ENCODE measurements around the gene DTL.
"Not testable (repeated sequence)": the region's sequence is repeated elsewhere in the genome, so short reads cannot be mapped to it uniquely, and the experiment has no call there.

Gene DTL, protein sequence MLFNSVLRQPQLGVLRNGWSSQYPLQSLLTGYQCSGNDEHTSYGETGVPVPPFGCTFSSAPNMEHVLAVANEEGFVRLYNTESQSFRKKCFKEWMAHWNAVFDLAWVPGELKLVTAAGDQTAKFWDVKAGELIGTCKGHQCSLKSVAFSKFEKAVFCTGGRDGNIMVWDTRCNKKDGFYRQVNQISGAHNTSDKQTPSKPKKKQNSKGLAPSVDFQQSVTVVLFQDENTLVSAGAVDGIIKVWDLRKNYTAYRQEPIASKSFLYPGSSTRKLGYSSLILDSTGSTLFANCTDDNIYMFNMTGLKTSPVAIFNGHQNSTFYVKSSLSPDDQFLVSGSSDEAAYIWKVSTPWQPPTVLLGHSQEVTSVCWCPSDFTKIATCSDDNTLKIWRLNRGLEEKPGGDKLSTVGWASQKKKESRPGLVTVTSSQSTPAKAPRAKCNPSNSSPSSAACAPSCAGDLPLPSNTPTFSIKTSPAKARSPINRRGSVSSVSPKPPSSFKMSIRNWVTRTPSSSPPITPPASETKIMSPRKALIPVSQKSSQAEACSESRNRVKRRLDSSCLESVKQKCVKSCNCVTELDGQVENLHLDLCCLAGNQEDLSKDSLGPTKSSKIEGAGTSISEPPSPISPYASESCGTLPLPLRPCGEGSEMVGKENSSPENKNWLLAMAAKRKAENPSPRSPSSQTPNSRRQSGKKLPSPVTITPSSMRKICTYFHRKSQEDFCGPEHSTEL

GRCh38 chr1:212035123-212035834 is at the start of gene DTL, which contains the start of gene INTS7:
Gene DTL (plus strand): TSS chr1:212035748. CDS start chr1:212035891, 143 bp downstream.
Gene INTS7 (minus strand): TSS chr1:212035557. CDS start chr1:212035437, 120 bp downstream.
- peak; percentile 98 for DNase-seq (ENCODE audit: low spot score)

DNA sequence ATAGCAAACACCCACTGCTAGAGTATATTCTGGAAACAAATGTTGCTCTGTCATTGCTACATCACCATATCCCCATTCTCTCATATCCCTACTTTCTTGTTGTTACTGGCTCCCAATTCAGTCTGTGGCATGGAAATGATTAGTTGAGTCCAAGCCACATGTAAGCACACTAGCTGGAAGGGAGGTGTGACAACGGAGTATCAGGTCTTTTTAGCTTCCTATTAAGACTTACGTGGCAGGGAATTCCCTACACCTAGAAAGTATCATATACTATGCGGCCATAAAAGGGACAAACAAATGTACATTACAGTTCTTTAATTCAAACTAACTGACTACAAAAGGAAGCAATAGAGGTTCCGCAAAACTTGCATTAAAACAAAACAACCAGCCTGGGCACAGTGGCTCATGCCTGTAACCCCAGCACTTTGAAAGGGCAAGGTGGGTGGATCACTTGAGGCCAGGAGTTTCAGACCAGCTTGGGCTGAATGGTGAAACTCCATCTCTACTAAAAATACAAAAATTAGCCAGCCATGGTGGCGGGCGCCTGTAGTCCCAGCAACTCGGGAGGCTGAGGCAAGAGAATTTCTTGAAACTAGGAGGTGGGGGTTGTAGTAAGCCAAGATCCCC is 48.8 kb upstream of the DTL start:
- DNase-seq (ENCODE audit: low spot score) = no peak

DNA sequence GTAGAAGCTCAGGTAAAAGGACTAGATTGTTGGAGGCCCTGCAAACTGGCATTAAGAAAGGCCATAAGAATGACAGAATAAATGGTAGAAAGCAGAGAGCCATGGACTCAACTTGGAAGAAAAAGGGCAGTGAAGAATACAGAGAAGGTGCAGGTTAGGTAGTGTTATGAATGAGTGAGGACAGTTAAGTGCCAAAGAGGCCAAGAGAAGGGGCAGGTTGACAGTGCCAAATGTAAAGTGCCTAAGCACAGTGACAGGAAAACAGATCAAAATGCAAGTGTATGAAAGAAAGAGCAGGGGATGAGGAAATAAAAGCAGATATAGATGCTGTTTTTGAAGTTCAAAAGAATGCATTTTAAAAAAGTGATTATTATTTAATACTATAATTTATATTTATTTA is 43.9 kb upstream of the DTL start:
- DNase-seq (ENCODE audit: low spot score) = no peak

GRCh38 chr1:211997426-211997825 is 38.1 kb upstream of the DTL start:
- not testable (repeated sequence) for DNase-seq (ENCODE audit: low spot score)

GRCh38 chr1:212002536-212002935 is 33.0 kb upstream of the DTL start:
- no peak for DNase-seq (ENCODE audit: low spot score)

DNA sequence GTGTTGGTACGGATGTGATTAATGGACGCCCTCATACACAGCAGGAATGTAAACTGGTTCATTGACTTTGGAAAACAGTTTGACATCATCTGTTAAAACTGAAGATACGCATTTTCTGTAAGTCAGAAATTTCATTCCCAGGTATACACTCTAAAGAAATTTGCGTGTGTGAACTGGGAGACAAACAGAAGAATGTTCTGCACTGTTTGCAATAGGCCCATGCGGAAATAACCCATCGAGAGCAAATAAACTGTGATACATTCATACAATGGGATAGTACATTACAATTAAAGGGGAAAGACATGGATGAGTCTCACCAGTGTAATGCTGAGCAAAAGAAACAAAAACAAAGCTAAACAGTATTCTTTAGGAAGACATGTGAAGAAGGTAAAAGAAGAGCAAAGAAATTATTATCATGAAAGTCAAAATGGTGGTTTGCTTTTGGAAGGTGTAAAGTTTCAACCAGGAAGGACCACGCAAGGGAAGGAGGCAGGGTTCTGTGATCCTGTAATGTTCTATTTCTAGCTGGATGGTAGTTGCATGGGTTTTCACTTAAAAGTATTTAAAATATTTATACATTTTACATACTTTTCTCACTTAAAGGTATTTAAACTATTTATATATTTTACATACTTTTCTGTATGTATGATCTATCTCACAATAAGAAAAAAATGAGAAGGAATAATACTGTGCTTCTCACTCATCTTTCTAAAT is 30.5 kb upstream of the DTL start:
- DNase-seq (ENCODE audit: low spot score) = no peak

GRCh38 chr1:212007178-212007577 is 28.4 kb upstream of the DTL start:
- DNase-seq (ENCODE audit: low spot score) = no peak

DNA sequence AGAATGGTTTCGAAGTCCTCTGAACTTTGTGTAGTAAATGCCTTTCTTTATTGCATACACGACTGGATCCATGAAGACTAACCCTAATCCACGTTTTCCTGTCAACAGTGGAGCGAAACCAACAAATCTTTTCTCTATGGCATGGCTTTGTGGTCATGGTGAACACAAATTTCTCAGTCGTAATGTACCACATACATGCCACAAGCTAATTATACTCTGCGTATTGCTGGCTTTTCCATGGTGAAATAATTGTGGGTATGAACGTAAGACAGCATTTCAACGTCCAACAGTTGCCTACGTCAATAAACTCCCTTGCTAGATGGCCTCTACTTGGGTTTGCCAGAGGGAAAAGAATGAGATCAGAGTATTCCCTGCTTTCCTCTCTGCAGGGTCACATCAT is 27.7 kb upstream of the DTL start:
- DNase-seq (ENCODE audit: low spot score) = no peak

GRCh38 chr1:212009561-212009960 is 26.0 kb upstream of the DTL start:
- no peak for DNase-seq (ENCODE audit: low spot score)

- no peak for DNase-seq (ENCODE audit: low spot score)
Measured at GRCh38 chr1:212010004-212010403, 25.5 kb upstream of the DTL start.

DNA sequence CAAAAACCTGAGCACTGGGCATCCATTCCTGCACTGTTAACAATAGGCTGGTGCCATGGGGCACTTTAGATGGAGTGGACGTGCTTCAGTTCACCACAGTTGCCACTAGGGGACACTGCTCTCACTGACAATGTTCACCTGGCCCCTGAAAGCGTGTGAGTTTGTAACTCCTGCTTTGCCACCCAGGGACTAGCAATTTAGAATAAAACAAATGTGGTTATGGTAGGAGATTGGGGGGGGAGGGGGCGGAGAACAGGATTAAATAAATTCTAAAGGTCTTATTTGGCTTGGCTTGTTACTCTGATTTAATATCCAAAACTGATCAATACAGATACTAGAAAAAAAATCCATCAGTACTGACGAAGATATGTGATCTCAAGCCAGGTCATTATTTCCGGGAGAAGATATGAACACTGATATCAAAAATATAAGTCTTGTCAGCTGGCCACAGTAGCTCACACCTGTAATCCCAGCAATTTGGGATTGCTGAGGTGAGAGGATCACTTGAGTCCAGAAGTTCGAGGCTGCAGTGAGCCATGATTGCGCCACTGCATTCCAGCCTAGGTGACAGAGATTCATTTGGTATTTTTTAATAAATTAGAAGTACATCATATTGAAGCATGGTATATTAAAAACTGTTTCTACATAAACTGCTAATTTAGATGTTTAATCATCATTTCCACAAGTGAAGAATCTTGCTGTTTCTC is 23.4 kb upstream of the DTL start:
- DNase-seq (ENCODE audit: low spot score) = peak; percentile 84

DNA sequence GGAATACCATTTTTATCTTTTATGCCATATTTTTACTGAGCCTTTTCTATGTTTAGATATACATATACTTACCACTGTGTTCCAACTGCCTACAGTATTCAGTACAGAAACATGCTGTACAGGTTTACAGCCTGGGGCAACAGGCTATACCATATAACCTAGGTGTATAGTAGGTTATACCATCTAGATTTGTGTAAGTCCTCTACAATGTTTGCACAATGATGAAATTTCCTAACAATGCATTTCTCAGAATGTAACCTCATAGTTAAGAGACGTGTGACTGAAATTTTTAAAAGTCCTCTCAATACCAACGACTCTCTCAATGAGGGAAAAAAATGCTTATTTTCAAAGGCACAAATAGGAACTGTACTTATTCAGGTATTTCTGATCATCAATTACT is 21.9 kb upstream of the DTL start:
- no peak for DNase-seq (ENCODE audit: low spot score)

- no peak for DNase-seq (ENCODE audit: low spot score)
Measured at GRCh38 chr1:212020975-212021374, 14.6 kb upstream of the DTL start.

DNA sequence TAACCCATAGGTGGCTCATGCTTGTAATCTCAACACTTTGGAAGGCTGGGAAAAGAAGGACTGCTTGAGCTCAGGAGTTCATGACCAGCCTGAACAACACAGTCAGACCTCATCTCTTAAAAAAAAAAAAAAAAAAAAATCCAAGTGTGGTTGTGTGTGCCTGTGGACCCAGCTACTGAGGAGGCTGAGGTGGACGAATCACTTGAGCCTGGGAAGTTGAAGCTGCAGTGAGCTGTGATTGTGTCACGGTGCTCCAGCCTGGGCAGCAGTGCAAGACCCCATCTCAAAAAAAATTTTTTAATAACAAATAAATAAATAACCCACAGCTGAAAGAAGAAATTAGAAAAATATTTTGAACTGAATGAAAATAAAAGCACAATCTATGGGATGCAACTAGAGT is 14.0 kb upstream of the DTL start:
- DNase-seq (ENCODE audit: low spot score) = no peak

DNA sequence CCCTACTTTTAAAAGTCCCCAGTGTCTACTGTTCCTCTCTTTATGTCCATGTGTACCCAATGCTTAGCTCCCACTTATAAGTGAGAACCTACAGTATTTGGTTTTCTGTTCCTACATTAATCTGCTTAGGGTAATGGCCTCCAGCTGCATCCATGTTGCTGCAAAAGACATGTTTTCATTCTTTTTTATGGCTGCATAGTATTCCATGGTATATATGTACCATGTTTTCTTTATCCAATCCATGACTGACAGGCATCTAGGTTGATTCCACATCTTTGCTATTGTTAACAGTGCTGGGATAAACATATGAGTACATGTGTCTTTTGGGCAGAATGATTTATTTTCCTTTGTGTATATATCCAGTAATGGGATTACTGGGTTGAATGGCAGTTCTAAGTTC is 12.6 kb upstream of the DTL start:
- not testable (repeated sequence) for DNase-seq (ENCODE audit: low spot score)

DNA sequence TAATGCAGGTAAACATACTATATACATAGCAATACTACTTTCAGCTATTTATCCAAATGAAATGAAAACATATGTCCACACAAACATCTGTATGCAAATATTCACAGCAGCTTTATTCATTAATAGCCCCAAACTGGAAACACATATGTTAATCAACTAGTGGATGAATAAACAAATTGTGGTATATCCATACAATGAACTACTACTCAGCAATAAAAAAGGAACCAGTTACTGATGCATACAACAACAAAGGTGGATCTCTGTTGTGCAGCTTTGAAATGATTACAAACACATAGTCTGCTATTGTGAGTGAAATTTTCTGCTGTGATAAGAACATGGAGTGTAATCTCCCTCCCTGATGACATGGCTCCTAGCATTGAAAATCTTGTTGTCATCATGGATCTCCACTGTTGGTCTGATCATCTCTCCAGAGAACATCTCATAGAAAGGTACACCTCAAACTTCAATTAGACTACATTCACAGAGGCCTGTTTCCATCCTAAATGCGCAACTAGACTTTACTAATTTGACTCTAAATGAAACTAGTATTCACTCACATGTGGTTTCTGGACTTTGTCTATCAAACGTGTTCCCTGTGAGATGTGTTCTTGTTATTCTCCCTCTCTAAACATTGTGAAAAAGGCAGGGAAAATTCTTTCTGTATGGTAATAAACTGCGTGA is 10.9 kb upstream of the DTL start:
- no peak for DNase-seq (ENCODE audit: low spot score)

DNA sequence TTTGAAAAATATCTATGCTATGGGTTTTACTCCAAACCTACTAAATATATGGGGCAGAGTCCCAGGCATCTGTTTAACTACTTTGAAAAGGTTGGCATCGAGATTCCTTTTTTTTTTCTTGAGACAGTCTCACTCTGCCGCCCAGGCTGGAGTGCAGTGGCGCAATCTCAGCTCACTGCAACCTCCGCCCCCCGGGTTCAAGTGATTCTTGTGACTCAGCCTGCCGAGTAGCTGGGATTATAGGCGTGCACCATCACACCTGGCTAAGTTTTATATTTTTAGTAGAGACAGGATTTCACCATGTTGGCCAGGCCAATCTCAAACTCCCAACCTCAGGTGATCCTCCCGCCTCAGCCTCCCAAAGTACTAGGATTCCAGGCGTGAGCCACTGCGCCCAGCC is 7.8 kb upstream of the DTL start:
- DNase-seq (ENCODE audit: low spot score) = not testable (repeated sequence)

- DNase-seq (ENCODE audit: low spot score) = peak; percentile 43
Measured at GRCh38 chr1:212030936-212031528, 4.5 kb upstream of the DTL start.

- DNase-seq (ENCODE audit: low spot score) = no peak
Measured at GRCh38 chr1:212034516-212035122, 929 bp upstream of the DTL start.
